Left cardiac atrium (tissue), 4 donors: ENCODE measurements around the gene LIMA1. TPM values are rescaled to one million over a fixed set of nuclear protein-coding genes. Genes with fewer than 3 reads are reported as not detected.
"Not testable (repeated sequence)": the region's sequence is repeated elsewhere in the genome, so short reads cannot be mapped to it uniquely, and the experiment has no call there.

Experiments
- ATAC-seq, 2 donors: fragments of 200-7000 bp; cut with Tn5 transposase; one replicate each; pipeline ENCODE4 v1.9.1; 2020; ENCODE audit warnings: mild to moderate bottlenecking in 2 of 2, moderate library complexity in 2 of 2
- DNase-seq: peaks from one replicate; pipeline ENCODE4 v3.0.0-alpha.2; 2020
- intact Hi-C, 2 donors: fragments of 100-400 bp; cut with DNase I; formaldehyde crosslinking; loops; one replicate each; pipeline versions ENCODE4 v1.14.1 to v1.15.1; 2022 to 2023
- total RNA-seq, 2 donors: library from RNA; stranded (reverse); fragmentation: NEBNext Ultra II Directional; extraction: Animal tissue kit (Norgen Biotek cat#: 25700); gene quantifications; one replicate each; pipeline ENCODE4 v1.2.1, GENCODE V29; 2021
- donor health status: DM: no; HTN: yes; CAD: no.
- donor health status: DM: no; HTN: yes; CAD: no; lungs with severe emphysema.
- donor health status: DM: yes; HTN: yes; CAD: no.
- donor health status: Dilated cardiomyopathy.

LIMA1 gene
- total RNA-seq, 2 donors from 2014 or later, result 30.6 to 37.7 TPM

GRCh38 chr12:50296554-50296953 is 13.2 kb upstream of the LIMA1 start:
- ATAC-seq (no peak), DNase-seq (no peak)
- intact Hi-C loops, result no loop called here

DNA sequence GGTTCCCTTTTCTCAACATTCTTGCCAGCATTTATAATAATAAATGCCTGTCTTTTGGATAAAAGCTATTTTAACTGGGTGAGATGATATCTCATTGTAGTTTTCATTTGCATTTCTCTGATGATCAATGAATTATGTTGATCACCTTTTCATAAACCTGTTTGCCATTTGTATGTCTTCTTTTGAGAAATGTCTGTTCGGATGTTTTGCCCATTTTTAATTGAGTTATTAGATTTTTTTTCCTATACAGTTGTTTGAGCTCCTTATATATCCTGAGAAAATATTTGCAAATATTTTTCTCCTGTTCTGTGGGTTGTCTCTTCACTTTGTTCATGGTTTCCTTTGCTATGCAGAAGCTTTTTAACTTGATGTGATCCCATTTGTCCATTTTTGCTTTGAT is 8.1 kb upstream of the LIMA1 start:
- ATAC-seq, result no peak
- intact Hi-C loops, result no loop called here
- no peak for DNase-seq

- DNase-seq, intact Hi-C loops: not testable (repeated sequence)
Measured at GRCh38 chr12:50290692-50291091, 7.4 kb upstream of the LIMA1 start.

DNA sequence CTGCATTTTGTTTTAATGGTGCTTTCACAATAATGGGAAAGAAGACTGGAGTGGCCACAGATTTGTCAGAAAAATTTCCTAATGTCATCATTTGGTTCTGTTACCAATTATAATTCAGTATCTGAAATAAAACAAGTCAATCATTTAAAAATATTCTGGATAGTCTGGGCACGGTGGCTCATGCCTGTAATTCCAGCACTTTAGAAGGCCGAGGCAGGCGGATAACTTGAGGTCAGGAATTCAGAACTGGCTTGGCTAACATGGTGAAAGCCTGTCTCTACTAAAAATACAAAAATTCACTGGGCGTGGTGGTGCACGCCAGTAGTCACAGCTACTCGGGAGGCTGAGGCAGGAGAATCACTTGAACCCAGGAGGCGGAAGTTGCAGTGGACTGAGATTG is 4.0 kb upstream of the LIMA1 start:
- ATAC-seq, result no peak
- intact Hi-C loops, result no loop called here

More at GRCh38 chr12:50290692-50291091, 7.4 kb upstream of the LIMA1 start:
- not testable (repeated sequence) for ATAC-seq

DNA sequence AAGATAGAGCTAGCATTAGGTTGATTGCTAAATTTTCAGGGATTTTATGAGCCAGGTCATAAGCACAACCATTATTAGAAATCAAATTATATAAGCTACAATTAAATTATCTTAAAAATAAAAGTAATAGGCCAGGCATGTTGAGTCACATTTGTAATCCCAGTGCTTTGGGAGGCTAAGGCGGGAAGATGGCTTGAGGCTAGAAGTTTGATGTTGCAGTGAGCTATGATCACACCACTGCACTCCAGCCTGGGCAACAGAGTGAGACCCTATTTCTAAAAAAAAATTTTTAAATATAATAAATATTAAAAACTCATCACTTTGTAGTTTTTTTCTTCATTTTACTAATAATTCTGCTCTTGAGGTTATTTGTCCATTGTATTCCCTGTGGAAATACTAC is 1.9 kb upstream of the LIMA1 start:
- no peak for DNase-seq
- no peak for ATAC-seq
- intact Hi-C loops, result no loop called here

More for the DNA sequence above, 4.0 kb upstream of the LIMA1 start:
- DNase-seq, result no peak

DNA sequence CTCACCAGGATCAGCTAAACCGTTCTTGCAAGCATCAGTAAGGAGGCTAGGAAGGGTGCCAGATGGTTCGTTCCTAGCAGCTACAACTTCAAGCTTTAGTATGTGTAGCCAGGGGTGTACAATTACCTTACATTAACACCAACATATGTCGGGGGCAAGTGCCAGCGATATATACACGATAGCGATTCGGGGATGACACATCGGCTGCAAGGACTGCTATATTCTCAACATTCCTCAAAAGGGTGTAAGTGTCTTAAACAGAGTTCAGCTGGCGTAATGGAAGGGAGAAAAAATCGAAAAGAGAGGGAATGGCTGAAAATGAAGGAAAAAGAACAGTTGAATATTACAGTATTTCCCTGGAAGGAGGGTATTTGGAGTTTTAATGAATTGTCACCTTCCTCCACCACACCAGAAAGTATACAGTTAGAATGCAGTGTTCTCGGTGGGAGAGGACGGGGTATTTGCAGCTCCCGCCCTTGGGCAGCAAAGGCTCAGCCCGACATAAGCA is 545 bp downstream of the LIMA1 start:
- ATAC-seq, result peak; percentile 58 to 63
- intact Hi-C loops, result no loop called here
- DNase-seq, result no peak

DNA sequence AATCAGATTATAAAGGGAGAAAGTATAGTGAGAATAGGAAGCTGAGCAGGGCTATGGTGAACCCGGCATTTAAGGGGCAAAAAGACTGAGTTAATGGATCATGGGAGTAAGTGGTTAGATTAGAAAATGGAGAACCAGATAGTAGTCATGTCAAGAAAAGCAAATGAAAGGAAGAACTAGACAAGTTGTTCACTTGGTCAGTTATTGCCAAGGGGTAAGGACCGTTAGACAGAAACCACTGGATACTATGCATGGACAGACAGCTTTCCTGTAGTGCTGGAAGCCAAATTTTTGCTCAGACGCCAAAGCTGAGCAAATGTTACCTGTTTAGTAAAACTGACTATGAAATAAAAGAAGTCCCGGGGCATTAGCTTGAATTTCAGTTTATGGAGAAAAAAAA is 3.8 kb downstream of the LIMA1 start:
- no peak for DNase-seq
- ATAC-seq, result no peak
- intact Hi-C loops, result no loop called here

DNA sequence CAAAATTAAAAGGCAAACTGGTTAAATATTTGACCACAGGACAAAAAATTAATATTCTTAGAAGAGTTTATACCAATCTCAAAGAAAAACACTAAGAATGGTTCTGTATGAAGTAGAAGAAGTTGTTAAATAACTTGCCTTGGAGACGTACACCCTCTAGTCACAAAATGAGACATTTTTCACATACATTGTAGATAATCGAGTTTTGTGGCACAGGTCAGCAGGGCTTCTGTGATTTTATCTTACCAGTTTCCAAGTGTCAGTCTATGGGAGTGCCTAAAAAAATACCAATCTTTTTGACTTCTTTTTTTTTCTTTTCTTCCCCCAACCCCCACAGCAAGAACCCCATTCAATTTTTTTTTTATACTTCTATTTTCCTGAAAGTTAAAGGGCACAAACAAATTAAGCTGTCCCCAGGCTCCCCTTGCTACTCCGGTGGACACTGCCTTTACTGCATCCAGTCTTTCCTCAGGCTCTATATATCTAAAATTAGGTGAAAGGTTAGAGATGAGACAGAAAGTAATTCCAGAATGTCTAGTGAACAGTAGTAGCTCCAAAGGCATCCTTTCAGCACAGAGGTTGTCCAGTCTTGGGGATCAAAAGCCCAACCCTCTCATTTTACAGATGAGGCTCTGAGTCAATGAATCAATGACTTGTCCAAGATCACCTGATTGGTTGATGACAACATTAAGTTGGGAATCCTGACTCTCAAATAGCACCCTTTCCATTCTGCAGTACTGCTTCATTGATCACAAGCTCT is 6.2 kb downstream of the LIMA1 start:
- intact Hi-C loops, result no loop called here
- ATAC-seq (no peak), DNase-seq (no peak)

- no peak for ATAC-seq
Measured at GRCh38 chr12:50276068-50276467, 7.3 kb downstream of the LIMA1 start.

DNA sequence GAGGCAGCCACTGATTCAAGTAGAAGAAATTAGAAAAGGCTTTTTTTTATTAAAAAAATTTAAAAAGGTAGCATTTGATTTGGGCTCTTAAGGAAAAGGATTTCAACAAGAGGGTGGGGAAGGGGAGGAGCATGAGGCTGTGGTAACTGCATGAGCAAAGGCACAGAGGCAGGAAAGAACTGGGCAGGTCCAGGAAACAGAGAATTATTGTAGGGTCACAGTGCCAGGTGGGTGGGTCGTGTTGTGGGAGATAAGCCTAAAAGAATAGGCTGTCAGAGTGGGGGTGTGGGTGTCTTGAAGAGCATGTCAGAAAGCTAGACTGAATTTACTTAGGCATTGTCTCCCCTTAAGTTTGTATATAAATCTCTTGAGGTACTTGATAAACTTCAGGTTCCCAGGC is 7.8 kb downstream of the LIMA1 start:
- ATAC-seq, result peak; percentile 34 to 90
- intact Hi-C loops, result no loop called here
- DNase-seq, result peak; percentile 70

More at GRCh38 chr12:50276068-50276467, 7.3 kb downstream of the LIMA1 start:
- DNase-seq, result no peak
- intact Hi-C loops, result no loop called here

GRCh38 chr12:50275127-50275526 is 8.2 kb downstream of the LIMA1 start:
- intact Hi-C loops, ATAC-seq, DNase-seq: not testable (repeated sequence)

GRCh38 chr12:50271724-50272247 is 11.5 kb downstream of the LIMA1 start:
- intact Hi-C loops, result no loop called here
- no peak for DNase-seq
- ATAC-seq, result peak; percentile 55 to 70

- DNase-seq (no peak), ATAC-seq (no peak)
- intact Hi-C loops, result no loop called here
Measured at GRCh38 chr12:50268482-50268881, 14.8 kb downstream of the LIMA1 start.

DNA sequence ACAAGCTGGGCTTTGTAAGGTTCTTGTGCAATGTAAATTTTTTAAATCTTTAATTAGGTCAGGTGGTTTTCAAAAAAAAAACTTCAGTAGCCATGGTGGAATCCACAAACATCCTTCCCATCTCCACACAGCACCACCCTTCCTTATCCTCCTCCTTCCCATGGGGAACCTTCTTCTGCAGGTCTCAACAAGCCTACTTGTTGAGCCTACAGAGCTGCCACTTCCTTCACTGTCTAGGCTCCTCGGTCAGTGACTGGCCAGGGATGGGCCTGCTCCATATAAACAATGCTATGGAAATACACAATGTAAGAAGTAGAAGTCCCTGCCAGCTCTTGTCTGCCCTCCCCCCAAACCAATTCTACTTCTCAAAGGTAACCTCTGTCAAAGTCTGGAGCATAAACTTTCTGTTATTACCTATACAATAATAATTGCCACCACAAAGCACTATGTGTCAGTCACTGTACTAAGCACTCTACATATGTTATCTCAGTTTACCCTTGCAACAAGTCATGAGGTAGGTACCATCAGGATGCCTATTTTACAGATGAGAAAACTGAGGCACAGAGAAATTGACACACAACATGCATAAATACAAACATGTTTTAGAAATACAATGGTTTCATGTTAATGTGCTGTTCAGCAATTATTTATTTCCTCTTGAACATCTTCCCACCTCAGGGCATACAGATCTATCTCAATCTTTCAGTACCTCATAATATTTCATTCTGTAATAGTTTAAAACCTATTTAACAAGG is 17.4 kb downstream of the LIMA1 start:
- intact Hi-C loops, result no loop called here
- DNase-seq (no peak), ATAC-seq (peak in 1 of 2 donors; percentile 23)

- ATAC-seq (no peak), DNase-seq (no peak)
- intact Hi-C loops, result no loop called here
Measured at GRCh38 chr12:50263832-50264231, 19.5 kb downstream of the LIMA1 start.

- DNase-seq, result no peak
- ATAC-seq, result no peak
- intact Hi-C loops, result no loop called here
Measured at GRCh38 chr12:50261654-50262053, 21.7 kb downstream of the LIMA1 start.

DNA sequence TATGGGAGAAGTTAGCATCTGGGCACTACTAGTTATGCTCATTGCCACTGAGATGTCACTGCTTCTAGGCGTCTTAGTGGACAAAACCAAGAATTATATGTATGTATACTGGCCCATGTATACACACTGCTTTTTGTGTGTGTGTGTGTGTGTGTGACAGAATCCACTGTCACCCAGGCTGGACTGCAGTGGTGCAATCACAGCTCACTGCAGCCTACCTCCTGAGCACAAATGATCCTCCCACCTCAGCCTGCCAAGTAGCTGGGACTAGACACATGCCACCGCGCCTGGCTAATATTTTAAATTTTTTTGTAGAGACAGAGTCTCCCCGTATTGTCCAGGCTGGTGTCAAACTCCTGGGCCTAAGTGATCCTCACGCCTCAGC is 25.2 kb downstream of the LIMA1 start:
- peak; percentile 78 to 87 for ATAC-seq
- intact Hi-C loops, result no loop called here
- DNase-seq, result peak; percentile 42

GRCh38 chr12:50257236-50258166 is 25.8 kb downstream of the LIMA1 start:
- DNase-seq (no peak), ATAC-seq (peak; percentile 58 to 70)
- intact Hi-C loops, result no loop called here

DNA sequence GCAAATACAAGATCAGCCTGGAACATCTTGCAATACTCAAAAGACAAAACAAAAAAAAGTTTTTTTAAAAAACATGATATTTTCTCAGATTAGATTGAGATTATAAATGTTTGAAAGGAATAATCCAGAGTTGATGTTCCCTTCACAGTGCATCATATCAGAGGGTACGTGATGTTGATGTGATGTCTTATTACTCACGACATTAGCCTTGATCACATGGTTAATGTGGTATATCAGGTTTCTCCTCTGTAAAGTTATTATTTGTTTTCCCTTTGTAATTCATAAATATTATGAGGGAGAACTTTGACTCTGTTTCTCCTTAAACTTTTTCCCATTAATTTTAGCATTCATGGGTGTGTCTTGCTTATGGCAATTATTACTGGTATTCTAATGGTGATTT is 26.6 kb downstream of the LIMA1 start:
- ATAC-seq, result no peak
- intact Hi-C loops, result no loop called here
- DNase-seq, result no peak
